Measurements from ENCODE around the gene TAF15.

TAF15 gene

DNA sequence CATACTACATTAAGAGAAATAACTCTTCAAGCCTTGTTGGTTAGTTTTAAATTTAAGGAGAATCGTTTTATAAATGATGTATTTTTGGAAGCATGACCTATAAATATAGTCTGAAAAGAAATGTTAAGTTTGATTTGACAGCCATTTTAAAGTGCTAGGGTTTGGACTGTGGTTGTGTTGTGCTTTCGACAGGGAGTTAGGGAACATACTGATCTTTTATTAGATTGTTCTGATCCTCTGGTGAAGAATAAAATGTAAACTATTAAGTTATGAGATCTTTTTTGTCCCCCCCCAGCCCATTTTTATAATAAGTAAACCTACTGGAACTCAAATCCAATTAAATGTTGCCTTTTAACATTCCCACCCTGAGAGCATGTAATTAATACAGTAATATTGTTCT, 12.0 kb downstream of the TAF15 start:
- no peak for DNase-seq

DNA sequence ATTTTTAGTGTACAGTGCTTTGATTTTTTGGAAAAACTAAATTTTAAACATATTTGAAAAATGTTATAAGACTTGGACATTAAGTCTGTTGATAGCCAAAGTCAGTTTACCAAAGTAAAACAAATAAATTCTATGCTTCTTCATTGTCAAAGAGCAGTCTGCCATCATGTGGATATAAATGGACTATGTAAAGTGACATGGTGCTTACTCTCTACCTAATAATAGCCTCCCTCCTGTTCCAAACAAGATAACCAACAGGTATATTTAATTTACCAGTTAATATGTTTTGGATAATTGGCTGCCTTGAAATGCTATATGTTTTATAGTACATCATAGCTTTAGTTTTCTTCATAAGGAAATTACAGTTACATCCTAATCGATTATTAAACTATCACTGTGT, 15.9 kb downstream of the TAF15 start:
- no peak for DNase-seq

DNA sequence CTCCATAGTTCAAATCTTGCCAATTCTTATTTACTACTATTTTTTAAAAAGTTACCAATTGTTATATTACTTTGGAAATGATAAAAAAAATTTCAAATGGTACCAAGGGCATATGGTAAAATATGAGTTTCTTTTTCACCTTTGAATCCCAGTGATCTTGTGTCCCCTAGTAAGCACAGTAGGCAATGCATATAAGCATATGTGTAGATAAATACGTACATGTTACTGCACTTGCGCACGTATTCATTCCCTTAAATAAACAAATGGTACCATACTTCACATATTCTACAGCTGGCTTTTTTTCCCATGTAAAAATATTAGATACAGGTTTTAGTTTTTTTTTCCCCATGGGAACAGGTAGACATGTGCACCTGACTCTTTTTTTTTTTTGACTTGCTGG, 31.8 kb downstream of the TAF15 start:
- DNase-seq: no peak

DNA sequence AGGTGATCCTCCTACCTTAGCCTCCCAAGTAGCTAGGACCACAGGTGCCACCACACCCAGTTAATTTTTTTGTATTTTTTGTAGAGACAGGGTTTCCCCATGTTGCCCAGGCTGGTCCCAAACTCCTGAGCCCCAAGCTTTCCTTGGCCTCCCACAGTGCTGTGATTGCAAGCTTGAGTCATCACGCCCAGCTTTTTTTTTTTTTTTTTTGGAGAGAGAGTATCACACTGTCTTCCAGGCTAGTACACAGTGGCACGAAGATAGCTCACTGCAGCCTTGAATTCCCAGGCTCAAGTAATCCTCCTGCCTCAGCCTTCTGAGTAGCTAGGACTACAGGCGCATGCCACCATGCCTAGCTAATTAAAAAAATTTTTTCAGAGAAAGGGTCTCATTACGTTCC, 32.2 kb downstream of the TAF15 start:
- no peak for DNase-seq

DNA sequence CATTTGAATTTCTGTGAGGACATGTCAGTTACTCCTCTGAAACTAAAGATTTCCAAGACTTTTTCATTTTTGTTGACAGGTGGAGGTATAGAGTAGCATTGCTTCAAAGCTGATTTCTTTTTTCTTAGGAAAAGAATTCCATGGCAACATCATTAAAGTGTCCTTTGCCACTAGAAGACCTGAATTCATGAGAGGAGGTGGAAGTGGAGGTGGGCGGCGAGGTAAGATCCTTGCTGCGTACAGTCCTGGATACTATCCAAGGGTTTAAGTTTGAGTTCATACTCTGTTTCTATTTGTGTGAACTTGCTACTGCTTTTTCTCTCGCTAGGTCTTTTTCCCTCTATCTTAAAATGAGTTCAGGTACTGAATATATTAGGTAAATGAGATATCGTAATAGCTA, 33.0 kb downstream of the TAF15 start:
- DNase-seq: no peak

DNA sequence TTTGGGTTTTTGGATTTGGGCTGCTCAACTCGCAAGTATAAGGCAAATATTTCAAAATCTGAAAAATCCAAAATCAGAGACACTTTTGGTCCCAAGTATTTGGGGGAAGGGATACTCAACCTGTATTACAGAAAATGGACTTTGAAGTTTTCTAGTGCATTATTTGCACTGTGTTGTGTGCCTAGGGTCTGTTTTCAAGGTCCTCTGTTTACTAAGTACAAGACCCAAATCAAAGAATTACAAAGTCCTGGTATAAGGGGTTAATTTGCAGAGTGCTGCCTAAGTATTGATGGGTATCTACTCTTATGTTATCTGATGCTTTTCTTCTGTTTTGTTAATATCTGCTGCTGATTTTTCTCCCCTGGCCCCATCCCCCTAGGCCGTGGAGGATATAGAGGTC, 34.4 kb downstream of the TAF15 start:
- no peak for DNase-seq

DNA sequence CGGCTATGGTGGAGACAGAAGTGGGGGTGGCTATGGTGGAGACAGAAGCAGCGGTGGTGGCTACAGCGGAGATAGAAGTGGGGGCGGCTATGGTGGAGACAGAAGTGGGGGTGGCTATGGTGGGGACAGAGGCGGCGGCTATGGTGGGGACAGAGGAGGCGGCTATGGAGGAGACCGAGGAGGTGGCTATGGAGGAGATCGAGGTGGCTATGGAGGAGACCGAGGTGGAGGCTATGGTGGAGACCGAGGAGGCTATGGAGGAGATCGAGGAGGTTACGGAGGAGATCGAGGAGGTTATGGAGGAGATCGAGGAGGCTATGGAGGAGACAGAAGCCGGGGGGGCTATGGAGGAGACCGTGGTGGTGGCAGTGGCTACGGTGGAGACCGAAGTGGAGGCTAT, 35.3 kb downstream of the TAF15 start:
- DNase-seq: no peak

DNA sequence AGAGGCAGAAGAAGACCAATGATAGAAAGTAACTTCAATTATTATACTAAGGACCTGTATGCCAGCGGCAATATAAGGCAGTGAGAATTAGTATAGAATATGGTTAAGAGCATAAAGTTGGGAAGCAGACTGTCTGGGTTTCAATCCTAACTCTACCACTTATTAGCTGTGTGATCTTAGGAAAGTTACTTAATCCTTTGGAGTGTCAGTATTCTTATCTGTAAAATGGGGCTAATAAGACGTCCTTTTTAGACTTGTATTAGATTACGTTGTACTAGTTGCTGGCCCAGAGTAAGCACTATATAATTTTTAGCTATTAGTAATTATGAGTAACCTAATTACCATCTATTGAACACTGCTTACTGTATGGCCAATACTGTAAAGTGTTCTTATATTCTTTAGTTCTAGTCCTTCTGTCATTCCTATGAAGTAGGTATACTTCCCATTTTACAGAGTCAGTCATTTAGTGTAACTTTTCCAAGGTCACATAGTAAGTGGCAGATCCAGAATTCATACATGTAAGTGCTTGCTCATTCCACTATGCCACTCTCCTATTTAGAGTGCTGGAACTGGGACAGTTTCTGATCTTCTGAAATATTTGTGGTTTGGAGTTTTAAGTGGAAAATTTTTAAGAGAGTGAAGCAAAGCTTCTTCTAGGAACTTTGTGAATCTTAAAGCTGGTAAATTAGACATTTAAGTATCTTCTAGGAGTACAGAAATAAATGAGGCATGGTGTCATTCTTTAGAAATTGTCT, 36.9 kb downstream of the TAF15 start:
- DNase-seq: no peak

DNA sequence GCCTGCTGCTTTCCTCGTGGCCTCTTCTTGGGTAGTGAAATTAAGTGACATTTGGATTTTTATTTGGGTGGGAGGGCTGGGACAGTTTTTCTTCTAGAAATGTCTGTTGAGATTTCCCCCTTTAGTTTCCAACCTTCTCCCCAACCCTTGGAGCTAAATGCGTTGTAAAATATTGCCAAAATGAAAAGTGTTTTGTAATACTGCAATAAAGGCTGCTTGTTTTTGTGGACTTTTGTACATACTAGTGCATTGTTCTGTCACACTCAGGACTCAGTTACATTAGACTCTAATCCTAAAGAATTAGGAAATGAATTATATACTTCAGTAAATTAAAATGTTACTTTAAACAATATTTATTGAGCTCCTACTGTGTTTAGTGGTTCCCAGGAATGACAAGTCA, 37.7 kb downstream of the TAF15 start:
- DNase-seq: no peak

DNA sequence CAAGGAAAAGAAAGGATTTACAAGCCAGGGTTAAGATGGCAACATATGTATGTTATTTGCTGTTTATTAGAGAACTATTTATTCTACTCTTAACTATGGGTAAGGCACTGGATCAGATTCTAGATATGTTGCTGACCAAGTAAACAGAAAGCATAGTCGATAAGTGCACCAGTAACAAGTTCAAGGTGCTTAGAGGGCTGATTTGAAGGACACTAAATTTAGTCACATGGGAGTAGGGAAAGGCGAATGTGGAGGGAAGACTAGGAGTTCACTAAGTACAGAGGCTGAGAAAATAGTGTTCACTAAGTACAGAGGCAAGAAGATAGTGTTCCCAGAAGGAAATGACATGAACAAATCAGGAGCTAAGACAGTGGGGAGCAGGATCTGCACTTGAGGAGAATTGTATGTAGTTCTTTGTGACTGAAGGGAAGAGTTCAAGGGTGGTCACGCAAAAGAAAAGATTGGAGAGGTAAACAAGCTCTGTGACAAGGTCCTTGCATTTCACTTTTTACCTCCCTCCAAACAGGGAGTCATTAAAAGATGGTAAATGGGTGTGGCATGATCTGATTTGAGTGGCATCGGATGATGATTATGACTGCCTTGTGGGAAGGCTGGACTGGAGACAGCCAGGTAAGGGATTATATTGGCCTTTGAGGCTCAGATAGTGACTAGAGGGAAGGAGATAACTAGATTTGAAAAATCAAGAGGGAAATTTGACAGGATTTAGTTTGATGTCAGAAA, 38.5 kb downstream of the TAF15 start:
- DNase-seq: no peak

DNA sequence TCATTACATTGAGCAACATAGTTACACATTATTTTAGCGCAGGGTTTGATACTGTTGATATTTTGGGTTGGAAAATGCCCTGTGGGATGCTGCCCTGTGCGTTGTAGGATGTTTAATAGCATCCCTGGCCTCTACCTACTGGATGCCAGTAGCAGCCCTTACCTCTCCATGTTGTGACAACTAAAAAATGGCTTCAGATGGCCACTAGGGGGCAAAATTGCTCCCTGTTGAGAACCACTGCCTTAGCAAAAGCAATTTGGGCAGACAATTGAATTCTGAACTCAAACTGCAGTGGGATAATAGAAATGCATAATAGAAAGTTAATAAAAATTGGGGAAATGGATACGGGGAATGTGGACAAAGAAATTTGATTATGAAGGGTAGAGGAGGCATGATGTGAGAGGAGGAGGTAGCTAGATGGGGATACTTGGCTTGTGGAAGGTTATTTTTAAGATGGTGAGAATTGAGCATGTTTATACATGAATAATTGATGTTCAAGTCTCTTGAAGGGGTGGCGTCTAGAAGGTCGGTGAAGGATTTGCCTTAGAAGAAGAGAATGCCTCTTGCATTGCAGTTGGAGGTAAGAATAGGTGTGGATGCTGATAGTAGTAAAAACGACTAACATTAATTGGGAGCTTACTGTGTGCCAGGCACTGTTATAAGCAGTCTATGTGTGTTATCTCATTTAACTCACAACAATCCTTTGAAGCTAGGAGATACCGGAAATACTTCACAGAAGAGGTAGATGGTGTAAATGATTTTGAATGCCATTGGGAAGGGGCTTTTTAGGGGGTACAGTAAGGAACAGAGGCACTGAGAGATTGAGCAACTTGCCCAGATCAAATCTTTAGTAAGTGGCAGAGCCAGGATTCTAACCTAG, 40.4 kb downstream of the TAF15 start:
- peak; percentile 90 for DNase-seq

DNA sequence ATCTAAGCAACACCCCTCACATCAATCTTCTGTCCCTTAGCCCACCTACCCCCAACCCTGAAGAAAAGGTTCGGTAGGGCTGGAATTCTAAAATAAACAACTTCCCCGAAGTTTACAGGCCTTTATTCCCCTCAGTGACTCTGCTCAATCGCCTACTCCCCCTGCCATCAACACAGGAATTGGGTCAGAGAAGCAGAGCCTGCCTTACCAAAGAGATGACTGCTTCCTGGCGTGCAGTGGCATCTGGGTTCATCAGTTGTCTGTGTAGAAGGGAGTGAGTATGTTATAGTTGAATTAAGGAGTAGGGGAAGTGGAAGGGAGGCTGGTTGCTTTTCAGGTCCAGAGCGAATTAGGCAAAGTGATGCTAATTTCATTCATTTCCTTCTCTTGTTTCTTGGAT, 46.7 kb downstream of the TAF15 start:
- no peak for DNase-seq

DNA sequence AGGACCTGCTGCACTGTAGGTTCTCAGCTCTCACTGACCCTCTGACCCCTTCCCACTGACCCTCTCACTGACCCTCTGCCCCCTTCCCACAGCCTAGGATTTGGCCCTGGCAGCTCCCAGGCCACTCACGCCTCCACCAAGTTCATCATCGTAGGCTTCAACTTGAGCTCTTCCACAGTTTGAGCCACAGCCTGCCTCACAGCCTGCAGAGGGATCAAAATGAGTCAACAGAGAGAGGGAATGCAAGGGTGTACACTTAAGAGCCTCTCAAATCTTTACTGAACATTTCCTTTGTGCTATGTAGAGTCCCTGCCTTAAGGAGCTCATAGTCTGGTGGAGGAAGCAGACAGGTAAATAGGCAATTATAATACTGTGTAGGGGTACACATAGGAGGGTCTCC, 47.3 kb downstream of the TAF15 start:
- no peak for DNase-seq

DNA sequence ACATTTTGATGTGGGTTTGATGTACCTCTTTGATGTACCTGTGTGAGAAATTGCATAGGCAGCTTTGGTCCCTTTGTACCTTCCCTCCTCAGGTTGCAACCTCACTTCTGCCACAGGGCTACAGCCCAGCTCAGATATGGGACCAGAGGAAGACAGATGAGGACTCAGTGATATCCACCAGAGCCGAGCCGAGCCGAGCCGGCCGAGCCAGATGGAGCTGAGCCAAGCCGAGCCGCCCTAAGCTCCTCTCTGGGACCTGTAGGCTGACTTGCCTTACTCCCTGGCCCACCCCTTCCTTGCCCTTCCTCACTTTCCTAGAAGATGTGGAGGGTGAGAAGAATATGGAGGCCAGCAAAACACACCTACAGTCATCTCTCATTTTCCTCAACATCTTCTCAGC, 55.6 kb downstream of the TAF15 start:
- DNase-seq: no peak

DNA sequence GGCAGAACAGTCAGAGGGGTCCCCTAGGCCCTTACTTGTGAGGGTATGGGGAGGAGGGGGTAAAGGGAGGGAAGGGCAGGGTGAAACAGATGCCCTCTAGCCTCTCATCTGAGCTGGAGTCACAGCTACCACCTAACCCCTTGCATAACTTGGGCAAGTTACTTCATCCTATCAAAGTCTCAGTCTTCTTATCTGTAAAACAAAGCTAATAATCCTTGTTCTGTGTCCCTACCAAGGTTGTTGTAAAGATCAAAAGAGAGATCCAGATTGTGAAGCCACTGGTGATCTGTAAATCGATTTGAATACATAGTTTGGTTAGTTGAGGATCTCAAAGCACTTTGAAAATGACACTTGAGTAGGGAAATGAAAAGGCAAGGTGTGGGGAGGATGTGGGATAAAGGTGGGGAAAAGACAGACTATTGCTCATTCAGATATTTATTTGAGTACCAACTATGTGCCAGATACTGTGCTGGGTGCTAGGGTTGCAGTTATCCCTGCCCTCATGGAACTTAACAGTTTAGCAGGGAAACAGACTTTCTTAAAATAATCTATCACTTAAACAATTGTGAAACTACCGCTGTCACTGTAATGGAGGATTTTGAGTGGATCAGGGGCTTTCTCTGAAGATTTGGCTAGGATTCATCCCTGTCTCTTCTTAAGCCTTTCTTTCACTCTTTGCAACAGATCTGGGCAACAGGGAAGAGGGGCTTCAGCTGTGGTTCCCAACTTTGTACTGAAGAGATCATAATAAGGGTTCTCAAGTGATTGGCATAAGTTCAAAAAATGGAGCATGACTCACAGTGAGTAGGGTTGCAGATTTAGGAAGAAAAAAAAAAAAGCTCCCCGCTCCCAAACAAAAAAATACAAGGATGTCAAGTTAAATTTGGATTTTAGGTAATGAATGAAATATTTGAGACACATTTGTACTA, 56.4 kb downstream of the TAF15 start:
- no peak for DNase-seq

DNA sequence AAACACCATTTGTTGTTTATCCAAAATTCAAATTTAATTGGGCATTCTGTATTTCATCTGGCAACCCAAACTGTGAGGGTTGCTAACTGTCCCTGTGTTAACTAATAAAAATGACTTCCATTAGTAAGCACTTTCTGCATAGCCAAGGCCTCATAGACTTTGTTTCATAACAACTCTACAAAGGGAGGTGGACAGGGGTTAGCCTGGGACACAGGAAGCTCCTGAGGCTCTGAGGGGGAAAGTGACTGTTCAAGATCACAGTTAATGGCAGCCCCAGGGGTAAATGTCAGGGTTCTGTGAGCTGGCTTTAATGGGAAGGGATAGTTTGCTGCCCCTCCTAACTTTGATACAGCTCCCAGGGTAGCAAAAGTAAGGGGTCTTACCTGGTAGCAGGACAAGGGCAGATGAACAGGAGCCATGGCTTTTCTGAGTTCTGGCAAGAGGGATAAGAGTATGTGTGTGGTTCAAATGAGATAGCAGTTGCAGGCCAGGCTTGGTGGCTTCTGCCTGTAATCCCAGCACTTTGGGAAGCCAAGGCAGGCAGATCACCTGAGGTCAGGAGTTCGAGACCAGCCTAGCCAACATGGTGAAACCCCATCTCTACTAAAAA, 57.2 kb downstream of the TAF15 start:
- DNase-seq: no peak

DNA sequence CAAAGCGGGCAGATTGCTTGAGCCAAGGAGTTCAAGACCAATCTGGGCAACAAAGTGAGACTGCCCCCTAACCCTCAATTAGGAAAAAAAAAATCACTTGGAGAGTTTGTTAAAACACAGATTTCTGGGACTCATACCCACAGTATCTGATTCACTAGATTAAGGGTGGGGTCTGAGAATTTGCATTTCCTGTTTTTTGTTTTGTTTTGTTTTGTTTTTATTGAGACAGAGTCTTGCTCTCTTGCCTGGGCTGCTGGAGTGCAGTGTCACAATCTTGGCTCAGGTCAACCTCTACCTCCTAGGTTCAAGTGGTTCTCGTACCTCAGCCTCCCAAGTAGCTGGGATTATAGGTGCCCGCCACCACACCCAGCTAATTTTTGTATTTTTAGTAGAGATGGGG, 58.3 kb downstream of the TAF15 start:
- no peak for DNase-seq

DNA sequence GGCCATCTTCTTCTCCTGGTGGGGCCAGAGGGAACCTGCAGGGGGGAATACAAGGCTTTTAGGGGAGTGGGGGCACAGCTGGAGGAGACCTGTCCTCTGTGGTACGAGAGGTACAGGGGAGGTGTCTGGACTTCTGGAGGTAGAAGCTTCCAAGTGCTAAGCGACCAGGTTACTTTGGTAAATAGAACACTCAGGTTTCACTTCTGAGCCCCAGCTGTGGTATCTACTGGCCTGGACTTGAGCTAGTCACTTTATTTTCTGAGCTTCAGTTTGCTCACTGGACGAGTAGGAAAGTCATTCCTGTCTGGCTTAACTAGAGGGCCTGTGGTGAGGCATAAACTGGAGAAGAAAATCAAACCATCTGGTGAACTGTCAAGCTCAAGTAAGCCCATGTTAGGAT, 59.5 kb downstream of the TAF15 start, which contains the start of gene HEATR9:
HEATR9 (minus strand) TSS at position 155 of the 400 bp plus-strand sequence; CDS start at position 6, 149 bp downstream.
- no peak for DNase-seq

DNA sequence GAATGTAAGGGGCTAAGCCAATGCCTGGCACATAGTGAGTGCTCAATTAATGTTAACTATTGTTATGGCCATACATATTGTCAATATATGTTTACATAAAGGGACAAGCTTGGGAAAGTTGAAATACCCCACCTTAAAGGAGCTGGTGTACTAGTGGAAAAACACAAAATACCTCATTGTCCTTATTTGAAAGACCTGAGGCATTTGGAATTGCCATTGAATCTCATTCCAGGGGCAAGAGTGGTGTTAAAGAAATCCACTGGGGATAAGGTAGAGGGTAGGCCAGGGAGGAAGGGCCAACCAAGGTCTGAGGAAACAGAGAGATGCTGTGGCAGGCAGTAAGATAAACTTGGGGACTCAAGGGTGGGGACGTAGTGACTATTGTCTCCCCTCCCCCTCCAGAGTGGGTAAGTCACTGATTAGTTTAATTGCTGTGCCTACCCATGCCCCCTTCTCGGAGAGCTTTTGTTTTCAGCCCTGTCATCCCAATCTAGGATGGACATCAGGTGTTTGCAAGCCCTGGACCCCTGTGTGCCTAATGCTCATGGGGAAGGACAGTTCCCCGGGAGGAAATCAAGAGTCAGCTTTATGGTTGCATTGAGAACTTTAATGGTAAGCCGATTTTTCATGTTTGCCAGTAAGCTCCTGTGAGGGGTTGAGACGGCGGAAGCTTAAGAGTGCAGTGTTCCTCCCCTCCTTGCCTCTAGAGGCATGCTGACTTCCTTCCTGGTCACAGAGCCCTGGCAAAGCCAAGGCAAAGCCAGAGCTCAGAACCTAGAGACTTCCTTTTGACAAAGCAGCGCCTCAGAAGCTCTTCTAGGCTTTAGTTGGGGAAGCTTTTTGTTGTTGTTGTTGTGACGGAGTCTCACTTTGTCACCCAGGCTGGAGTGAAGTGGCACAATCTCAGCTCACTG, 61.9 kb downstream of the TAF15 start:
- DNase-seq: peak; percentile 83

DNA sequence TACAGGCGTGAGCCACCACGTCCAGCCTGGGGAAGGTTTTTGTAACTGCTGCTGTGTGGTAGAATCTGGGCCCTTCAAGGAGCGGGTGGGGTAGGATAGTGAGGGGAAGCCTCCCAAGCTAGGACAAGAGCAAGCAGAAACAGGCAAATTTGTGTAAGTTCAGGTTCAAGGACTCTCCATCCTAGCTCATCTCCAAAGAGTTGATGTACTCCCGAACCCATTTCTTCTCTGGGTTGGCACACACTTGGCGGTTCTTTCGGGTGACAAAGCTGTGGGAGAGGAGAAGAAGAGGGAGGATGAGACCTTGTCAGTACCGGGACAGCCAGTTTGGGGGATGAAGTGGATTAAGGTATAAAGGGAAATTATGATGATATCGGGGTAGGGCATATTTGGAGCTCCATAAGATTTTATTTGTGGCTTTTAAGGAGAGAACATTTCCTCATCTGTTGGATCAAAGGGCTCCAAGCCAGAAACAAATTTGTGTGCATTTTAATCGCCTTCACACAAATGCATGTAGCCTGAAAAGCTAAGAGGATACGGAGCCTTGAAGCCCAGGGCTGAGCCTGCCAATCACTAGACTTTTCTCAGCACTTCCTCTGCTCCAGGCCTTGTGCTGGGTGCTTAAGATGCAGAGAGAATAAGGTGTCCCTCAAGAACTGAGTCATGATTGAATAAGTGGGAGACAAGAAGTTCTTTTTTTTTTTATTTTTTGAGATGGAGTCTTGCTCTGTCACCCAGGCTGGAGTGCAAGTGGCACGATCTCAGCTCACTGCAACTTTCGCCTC, 63.1 kb downstream of the TAF15 start:
- DNase-seq: no peak

Data from hematopoietic multipotent progenitor cell treated with erythropoietin and hydrocortisone succinate and interleukin-3 and kit ligand, for 4 days (in vitro differentiated cells).